ENCODE data around the gene TMSB4X. TPM values are rescaled to one million over a fixed set of nuclear protein-coding genes. Genes with fewer than 3 reads are reported as not detected.
"Not testable (repeated sequence)": the region's sequence is repeated elsewhere in the genome, so short reads cannot be mapped to it uniquely, and the experiment has no call there.

Gene TMSB4X
- total RNA-seq, result 1,000 to 10,000 TPM; 2,806 to 3,659 TPM
- 1,000 to 10,000 TPM; 2,440 to 2,610 TPM for polyA plus RNA-seq (ENCODE audit: insufficient read length in 2 of 2)
- long read RNA-seq, donor 1, transcript TMSB4X-203 (2 exons, 1,702 nt), result minor isoform, 1,214 of 3,281 reads
- long read RNA-seq, donor 1, transcript TMSB4X-204 (3 exons, 628 nt), result major isoform, 2,044 of 3,281 reads
- long read RNA-seq, donor 1, partial matches to known transcripts, result 11 of 3,281 reads
- long read RNA-seq, donor 1, other reads (novel, unspliced or antisense), result 10 of 3,281 reads
- long read RNA-seq, donor 2, transcript TMSB4X-204 (3 exons, 628 nt), result major isoform, 1,145 of 1,507 reads
- long read RNA-seq, donor 2, transcript TMSB4X-203 (2 exons, 1,702 nt), result minor isoform, 281 of 1,507 reads
- long read RNA-seq, donor 2, partial matches to known transcripts, result 75 of 1,507 reads
- long read RNA-seq, donor 2, other reads (novel, unspliced or antisense), result 6 of 1,507 reads
- long read RNA-seq, donor 3, transcript TMSB4X-203 (2 exons, 1,702 nt), result minor isoform, 494 of 2,157 reads
- long read RNA-seq, donor 3, transcript TMSB4X-204 (3 exons, 628 nt), result major isoform, 1,576 of 2,157 reads
- long read RNA-seq, donor 3, partial matches to known transcripts, result 72 of 2,157 reads
- long read RNA-seq, donor 3, other reads (novel, unspliced or antisense), result 12 of 2,157 reads
- long read RNA-seq, donor 4, transcript TMSB4X-203 (2 exons, 1,702 nt), result minor isoform, 3,079 of 7,971 reads
- long read RNA-seq, donor 4, transcript TMSB4X-204 (3 exons, 628 nt), result major isoform, 4,811 of 7,971 reads
- long read RNA-seq, donor 4, partial matches to known transcripts, result 19 of 7,971 reads
- long read RNA-seq, donor 4, other reads (novel, unspliced or antisense), result 61 of 7,971 reads

DNA sequence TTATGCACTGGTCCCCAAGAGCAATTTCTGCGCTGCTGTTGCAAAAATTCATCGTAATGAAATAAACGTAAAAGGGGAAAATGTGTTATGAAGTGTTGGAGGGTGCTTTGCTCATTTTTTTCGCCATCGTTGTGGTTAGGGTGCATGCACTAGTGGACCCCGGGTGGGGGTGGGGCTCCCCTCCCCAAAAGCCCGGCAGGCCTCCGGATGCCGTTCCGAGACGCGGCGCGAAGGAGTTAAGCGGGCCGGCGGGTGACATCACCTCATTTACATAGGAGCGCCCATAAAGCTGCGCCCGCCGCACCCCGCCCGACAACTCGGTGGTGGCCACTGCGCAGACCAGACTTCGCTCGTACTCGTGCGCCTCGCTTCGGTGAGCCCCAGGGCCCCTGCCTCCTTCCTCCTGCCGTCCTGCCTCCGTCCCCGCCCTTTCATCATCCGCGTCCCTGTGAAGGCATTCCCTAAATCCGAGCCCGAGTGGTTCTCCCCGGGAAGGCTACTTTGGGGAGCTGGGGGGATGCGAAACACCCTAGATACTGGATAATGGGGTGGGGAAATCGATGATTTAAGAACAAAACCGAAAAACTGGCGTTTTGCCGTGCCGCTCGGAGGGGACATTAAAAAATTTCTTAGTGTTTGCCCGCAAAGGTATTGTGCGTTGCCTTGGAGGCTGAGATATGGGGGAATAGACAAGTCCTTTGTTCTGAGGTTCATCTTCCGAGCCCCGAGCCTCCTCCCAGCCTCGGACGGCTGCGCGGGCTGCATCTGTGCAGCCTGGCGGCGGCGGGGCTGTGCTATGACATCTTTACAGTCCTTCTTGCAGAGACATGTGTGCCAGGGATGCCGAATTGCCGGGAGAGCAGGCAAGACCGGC lies at the start of gene TMSB4X:
TSS of gene TMSB4X (plus strand) at position 315 of the 874 bp plus-strand sequence.
- peaks cover 14% of the 10 kb centered on the region for H3K4me1 ChIP-seq (ENCODE audit: control insufficient read depth, insufficient read depth, low read length)
- H3K27ac ChIP-seq (ENCODE audit: low read depth, low read length), result peak within 1 kb of the TSS; percentile 92
- H3K9me3 ChIP-seq (ENCODE audit: control insufficient read depth, insufficient read depth, low read length), result no peaks in the 10 kb centered on the region
- peak within 1 kb of the TSS; percentile 63 for H3K4me3 ChIP-seq (ENCODE audit: low read depth, low read length)
- peak in 3 of 6 donors; percentile 47 to 95 (median 93) for DNase-seq (ENCODE audit: low read depth in 4 of 6, low spot score in 6 of 6)
- peaks cover 19% of the 10 kb centered on the region for H3K27me3 ChIP-seq (ENCODE audit: control insufficient read depth, insufficient read depth, low read length)
- H3K36me3 ChIP-seq (ENCODE audit: control insufficient read depth, insufficient read depth, low read length), result no peaks in the 10 kb centered on the region
- WGBS (ENCODE audit: insufficient coverage), result 13% methylated on average over 60 of the region's 60 CpGs

DNA sequence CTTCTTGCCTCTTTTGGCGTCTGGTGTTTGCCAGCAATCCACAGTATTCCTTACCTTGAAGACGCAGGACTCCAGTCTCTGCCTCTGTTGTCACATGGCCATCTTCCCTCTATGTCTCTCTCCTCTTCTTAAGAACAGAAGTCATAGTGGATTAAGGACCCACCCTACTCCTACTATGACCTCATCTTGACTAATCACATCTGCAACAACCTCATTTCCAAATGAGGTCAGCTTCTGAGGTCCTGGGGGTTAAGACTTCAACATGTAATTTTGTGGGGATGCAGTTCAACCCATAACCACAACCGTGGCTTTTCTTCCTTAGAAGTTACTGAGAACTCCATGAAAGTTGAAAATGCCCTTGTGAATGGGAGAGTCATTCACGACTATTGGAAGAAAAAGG lies 45.2 kb upstream of the TMSB4X start:
- Histone ChIP-seq H3K4me1 (ENCODE audit: control insufficient read depth, insufficient read depth, low read length) (no peaks in the 10 kb centered on the region), H3K27me3 (ENCODE audit: control insufficient read depth, insufficient read depth, low read length) (no peaks in the 10 kb centered on the region), H3K27ac (ENCODE audit: low read depth, low read length) (no peak overlapping the region), H3K36me3 (ENCODE audit: control insufficient read depth, insufficient read depth, low read length) (no peaks in the 10 kb centered on the region), H3K4me3 (ENCODE audit: low read depth, low read length) (no peak overlapping the region), H3K9me3 (ENCODE audit: control insufficient read depth, insufficient read depth, low read length) (no peaks in the 10 kb centered on the region)
- DNase-seq (ENCODE audit: low read depth in 4 of 6, low spot score in 6 of 6), result no peak
- WGBS (ENCODE audit: insufficient coverage), result 60% methylated on average over 1 of the region's 4 CpGs

DNA sequence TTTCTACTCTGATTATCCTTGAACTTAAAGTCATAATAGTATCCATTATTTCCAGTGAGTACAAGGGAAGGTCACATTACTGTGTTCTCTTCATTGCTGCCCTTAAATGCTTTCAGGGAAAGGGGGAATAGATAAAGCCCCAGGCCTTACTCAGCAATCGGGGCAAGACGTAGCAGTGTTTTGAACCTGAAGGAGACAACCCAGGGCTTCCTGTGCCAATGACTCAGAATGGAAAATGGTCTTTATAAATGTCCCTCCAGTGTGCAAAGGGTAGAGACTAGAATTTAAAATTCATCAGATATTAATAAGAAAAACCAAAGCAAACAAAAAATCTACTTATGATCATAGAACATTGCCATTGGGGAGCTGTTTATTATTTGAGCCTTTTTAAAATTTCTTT lies 44.8 kb upstream of the TMSB4X start:
- Histone ChIP-seq H3K4me3 (ENCODE audit: low read depth, low read length) (no peak overlapping the region), H3K9me3 (ENCODE audit: control insufficient read depth, insufficient read depth, low read length) (no peaks in the 10 kb centered on the region)
- 100% methylated on average over 1 of the region's 2 CpGs for WGBS (ENCODE audit: insufficient coverage)

DNA sequence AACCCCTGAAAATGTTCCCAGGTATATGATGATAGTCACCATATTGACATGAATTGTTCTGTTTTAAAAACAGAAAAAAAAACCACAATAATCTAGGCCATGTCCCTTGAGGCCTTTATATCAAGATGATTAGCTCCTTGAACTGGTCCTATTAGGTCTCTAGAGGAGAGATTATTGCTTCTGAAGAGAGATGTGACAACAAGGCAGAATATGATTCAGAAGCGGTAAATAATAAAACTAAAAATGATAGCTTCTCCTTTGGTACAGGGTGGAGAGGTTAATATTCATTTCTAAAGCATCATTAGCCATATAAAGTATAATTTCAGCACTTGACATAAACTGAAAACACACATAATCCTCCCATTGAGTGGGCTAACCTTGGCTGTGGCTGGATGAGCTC lies 42.7 kb upstream of the TMSB4X start:
- no peak overlapping the region for H3K27ac ChIP-seq (ENCODE audit: low read depth, low read length)
- WGBS (ENCODE audit: insufficient coverage), result no CpG with 5 or more reads among the region's 1 CpG
- no peaks in the 10 kb centered on the region for H3K27me3 ChIP-seq (ENCODE audit: control insufficient read depth, insufficient read depth, low read length)
- no peak for DNase-seq (ENCODE audit: low read depth in 4 of 6, low spot score in 6 of 6)
- no peaks in the 10 kb centered on the region for H3K9me3 ChIP-seq (ENCODE audit: control insufficient read depth, insufficient read depth, low read length)
- no peaks in the 10 kb centered on the region for H3K4me1 ChIP-seq (ENCODE audit: control insufficient read depth, insufficient read depth, low read length)
- no peaks in the 10 kb centered on the region for H3K36me3 ChIP-seq (ENCODE audit: control insufficient read depth, insufficient read depth, low read length)
- no peak overlapping the region for H3K4me3 ChIP-seq (ENCODE audit: low read depth, low read length)

More for the DNA sequence above, 44.8 kb upstream of the TMSB4X start:
- Histone ChIP-seq H3K27ac (ENCODE audit: low read depth, low read length) (no peak overlapping the region), H3K27me3 (ENCODE audit: control insufficient read depth, insufficient read depth, low read length) (no peaks in the 10 kb centered on the region), H3K4me1 (ENCODE audit: control insufficient read depth, insufficient read depth, low read length) (no peaks in the 10 kb centered on the region), H3K36me3 (ENCODE audit: control insufficient read depth, insufficient read depth, low read length) (no peaks in the 10 kb centered on the region)
- DNase-seq (ENCODE audit: low read depth in 4 of 6, low spot score in 6 of 6), result no peak

DNA sequence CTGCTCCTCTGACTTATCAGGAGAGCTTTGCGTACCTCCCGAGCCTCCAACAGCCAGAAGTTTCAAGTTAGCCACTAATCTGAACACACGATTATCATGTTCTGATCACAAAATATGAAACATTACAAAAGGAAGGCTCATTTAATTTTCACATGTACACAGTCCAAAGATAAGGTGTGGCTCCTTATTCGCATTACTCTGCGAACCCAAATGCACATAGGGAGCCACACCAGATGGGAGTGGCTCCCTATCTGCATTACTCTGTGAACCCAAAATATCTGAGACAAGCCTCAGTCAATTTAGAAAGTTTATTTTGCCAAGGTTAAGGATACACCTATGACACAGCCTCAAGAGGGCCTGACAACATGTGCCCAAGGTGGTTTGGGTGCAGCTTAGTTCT lies 40.1 kb upstream of the TMSB4X start:
- H3K9me3 ChIP-seq (ENCODE audit: control insufficient read depth, insufficient read depth, low read length), result no peaks in the 10 kb centered on the region
- no peaks in the 10 kb centered on the region for H3K4me1 ChIP-seq (ENCODE audit: control insufficient read depth, insufficient read depth, low read length)
- no peak overlapping the region for H3K4me3 ChIP-seq (ENCODE audit: low read depth, low read length)
- H3K36me3 ChIP-seq (ENCODE audit: control insufficient read depth, insufficient read depth, low read length), result no peaks in the 10 kb centered on the region
- DNase-seq (ENCODE audit: low read depth in 4 of 6, low spot score in 6 of 6), result no peak
- no peaks in the 10 kb centered on the region for H3K27me3 ChIP-seq (ENCODE audit: control insufficient read depth, insufficient read depth, low read length)
- WGBS (ENCODE audit: insufficient coverage), result 84% methylated on average over 3 of the region's 5 CpGs
- no peak overlapping the region for H3K27ac ChIP-seq (ENCODE audit: low read depth, low read length)

DNA sequence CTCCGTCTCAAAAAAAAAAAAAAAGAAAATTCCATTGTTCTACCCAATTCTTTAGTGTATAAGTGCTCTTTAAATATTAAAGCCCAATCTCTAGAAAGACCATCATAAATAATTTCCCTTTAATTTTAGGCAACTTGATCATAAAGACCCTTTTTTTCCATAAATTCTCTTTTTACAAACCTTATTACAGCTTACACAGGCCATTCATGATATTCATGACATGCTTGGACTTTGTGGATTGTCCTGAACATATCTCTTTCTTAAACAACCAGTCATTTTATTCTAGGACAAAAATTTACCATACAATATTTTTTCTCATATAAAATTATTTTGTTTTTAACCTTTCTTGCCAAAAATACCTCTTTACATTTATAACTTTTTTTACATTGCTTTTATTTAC lies 38.0 kb upstream of the TMSB4X start:
- H3K27ac ChIP-seq (ENCODE audit: low read depth, low read length), result no peak overlapping the region
- no peaks in the 10 kb centered on the region for H3K9me3 ChIP-seq (ENCODE audit: control insufficient read depth, insufficient read depth, low read length)
- H3K4me3 ChIP-seq (ENCODE audit: low read depth, low read length), result no peak overlapping the region
- H3K4me1 ChIP-seq (ENCODE audit: control insufficient read depth, insufficient read depth, low read length), result no peaks in the 10 kb centered on the region
- no peaks in the 10 kb centered on the region for H3K36me3 ChIP-seq (ENCODE audit: control insufficient read depth, insufficient read depth, low read length)
- WGBS (ENCODE audit: insufficient coverage), result no CpG with 5 or more reads among the region's 1 CpG
- H3K27me3 ChIP-seq (ENCODE audit: control insufficient read depth, insufficient read depth, low read length), result no peaks in the 10 kb centered on the region
- DNase-seq (ENCODE audit: low read depth in 4 of 6, low spot score in 6 of 6), result no peak

DNA sequence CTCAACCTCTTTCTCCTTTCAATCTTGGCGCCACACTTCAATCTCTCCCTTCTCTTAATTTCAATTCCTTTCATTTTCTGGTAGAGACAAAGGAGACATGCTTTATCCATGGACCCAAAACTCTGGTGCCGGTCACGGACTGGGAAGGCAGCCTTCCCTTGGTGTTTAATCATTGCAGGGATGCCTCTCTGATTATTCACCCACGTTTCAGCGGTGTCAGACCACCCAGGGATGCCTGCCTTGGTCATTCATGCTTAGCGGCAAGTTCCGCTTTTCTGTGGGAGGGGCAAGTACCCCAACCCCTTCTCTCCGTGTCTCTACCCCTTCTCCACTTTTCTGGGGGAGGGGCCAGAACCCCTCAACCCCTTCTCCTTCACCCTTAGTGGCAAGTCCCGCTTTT lies 34.4 kb upstream of the TMSB4X start:
- DNase-seq (ENCODE audit: low read depth in 4 of 6, low spot score in 6 of 6); H3K4me3 ChIP-seq (ENCODE audit: low read depth, low read length); H3K36me3 ChIP-seq (ENCODE audit: control insufficient read depth, insufficient read depth, low read length); H3K27ac ChIP-seq (ENCODE audit: low read depth, low read length); H3K9me3 ChIP-seq (ENCODE audit: control insufficient read depth, insufficient read depth, low read length); H3K4me1 ChIP-seq (ENCODE audit: control insufficient read depth, insufficient read depth, low read length); H3K27me3 ChIP-seq (ENCODE audit: control insufficient read depth, insufficient read depth, low read length): not testable (repeated sequence)
- 78% methylated on average over 6 of the region's 9 CpGs for WGBS (ENCODE audit: insufficient coverage)

DNA sequence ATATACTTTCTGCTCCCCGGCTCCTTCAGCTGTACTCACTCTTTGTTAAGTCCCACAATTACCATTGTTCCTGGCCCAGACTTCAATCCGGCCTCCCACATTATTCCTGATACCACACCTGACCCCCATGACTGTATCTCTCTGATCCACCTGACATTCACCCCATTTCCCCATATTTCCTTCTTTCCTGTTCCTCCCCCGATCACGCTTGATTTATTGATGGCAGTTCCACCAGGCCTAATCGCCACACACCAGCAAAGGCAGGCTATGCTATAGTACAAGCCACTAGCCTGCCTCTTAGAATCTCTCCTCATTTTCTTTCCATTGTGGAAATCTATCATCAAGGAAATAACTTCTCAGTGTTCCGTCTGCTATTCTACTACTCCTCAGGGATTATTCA lies 31.3 kb upstream of the TMSB4X start:
- H3K36me3 ChIP-seq (ENCODE audit: control insufficient read depth, insufficient read depth, low read length); H3K4me1 ChIP-seq (ENCODE audit: control insufficient read depth, insufficient read depth, low read length); DNase-seq (ENCODE audit: low read depth in 4 of 6, low spot score in 6 of 6); H3K4me3 ChIP-seq (ENCODE audit: low read depth, low read length); H3K27me3 ChIP-seq (ENCODE audit: control insufficient read depth, insufficient read depth, low read length); H3K9me3 ChIP-seq (ENCODE audit: control insufficient read depth, insufficient read depth, low read length); H3K27ac ChIP-seq (ENCODE audit: low read depth, low read length): not testable (repeated sequence)
- 79% methylated on average over 3 of the region's 6 CpGs for WGBS (ENCODE audit: insufficient coverage)

DNA sequence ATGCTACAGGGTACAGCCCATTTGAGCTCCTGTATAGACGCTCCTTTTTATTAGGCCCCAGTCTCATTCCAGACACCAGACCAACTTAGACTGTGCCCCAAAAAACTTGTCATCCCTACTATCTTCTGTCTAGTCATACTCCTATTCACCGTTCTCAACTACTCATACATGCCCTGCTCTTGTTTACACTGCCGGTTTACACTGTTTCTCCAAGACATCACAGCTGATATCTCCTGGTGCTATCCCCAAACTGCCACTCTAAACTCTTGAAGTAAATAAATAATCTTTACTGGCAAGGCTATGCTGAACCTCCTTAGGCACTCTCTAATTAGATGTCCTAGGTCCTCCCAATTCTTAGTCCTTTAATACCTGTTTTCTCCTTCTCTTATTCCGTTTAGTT lies 30.5 kb upstream of the TMSB4X start:
- H3K27ac ChIP-seq (ENCODE audit: low read depth, low read length); H3K4me1 ChIP-seq (ENCODE audit: control insufficient read depth, insufficient read depth, low read length); H3K4me3 ChIP-seq (ENCODE audit: low read depth, low read length); H3K36me3 ChIP-seq (ENCODE audit: control insufficient read depth, insufficient read depth, low read length); H3K27me3 ChIP-seq (ENCODE audit: control insufficient read depth, insufficient read depth, low read length); DNase-seq (ENCODE audit: low read depth in 4 of 6, low spot score in 6 of 6); H3K9me3 ChIP-seq (ENCODE audit: control insufficient read depth, insufficient read depth, low read length): not testable (repeated sequence)
- WGBS (ENCODE audit: insufficient coverage), result 55% methylated on average over 1 of the region's 4 CpGs
